HL-60 (cell line): ENCODE measurements around the gene FDXACB1.

Experiments
- DNase-seq, 2 experiments: peaks; one replicate each; pipeline ENCODE4 v3.0.0-alpha.2; 2010 to 2020; ENCODE audit warnings: low read depth in 1 of 2, low spot score in 1 of 2
- H3K27ac ChIP-seq: fragments of 250-450 bp; sonication (Bioruptor Pico); replicated peaks from 2 replicates; pipeline ENCODE4 v1.5.1; 2020; ENCODE audit warnings: mild to moderate bottlenecking, moderate library complexity
- H3K27me3 ChIP-seq: fragments of 250-450 bp; sonication (Bioruptor Pico); 2 replicates; pipeline ENCODE4 v1.5.1; 2021; ENCODE audit warnings: mild to moderate bottlenecking, moderate library complexity; ENCODE audit not compliant: insufficient read depth, poor library complexity, severe bottlenecking
- H3K4me3 ChIP-seq: replicated peaks from 2 replicates; pipeline ENCODE4 v1.5.1; 2011; ENCODE audit warnings: mild to moderate bottlenecking, control low read depth, low read length; ENCODE audit not compliant: insufficient read depth
- GABPA ChIP-seq: IDR thresholded peaks from 2 replicates; pipeline ENCODE4 v1.6.1; 2012; ENCODE audit warnings: low read depth
- POLR2AphosphoS5 ChIP-seq: IDR thresholded peaks from 2 replicates; pipeline ENCODE4 v1.6.1; 2012; ENCODE audit warnings: low read depth
- REST ChIP-seq: IDR thresholded peaks from 2 replicates; pipeline ENCODE4 v1.6.1; 2012; ENCODE audit warnings: low read depth; ENCODE audit not compliant: insufficient replicate concordance
- SPI1 ChIP-seq: IDR thresholded peaks from 2 replicates; pipeline ENCODE4 v1.6.1; 2012; ENCODE audit warnings: low read depth, mild to moderate bottlenecking, borderline replicate concordance
- TF ChIP-seq, protein P1 (sequence below): IDR thresholded peaks from one replicate; pipeline ENCODE4 v1.5.1; 2011; ENCODE audit warnings: low read length, control low read depth, inconsistent platforms; ENCODE audit not compliant: insufficient read depth

The FDXACB1 gene

GRCh38 chr11:111917312-111917711, 38.3 kb upstream of the FDXACB1 start:
- H3K27me3 ChIP-seq, result peaks cover 1% of the 10 kb centered on the region
- TF ChIP-seq SPI1, result no peak
- TF ChIP-seq, protein P1, sequence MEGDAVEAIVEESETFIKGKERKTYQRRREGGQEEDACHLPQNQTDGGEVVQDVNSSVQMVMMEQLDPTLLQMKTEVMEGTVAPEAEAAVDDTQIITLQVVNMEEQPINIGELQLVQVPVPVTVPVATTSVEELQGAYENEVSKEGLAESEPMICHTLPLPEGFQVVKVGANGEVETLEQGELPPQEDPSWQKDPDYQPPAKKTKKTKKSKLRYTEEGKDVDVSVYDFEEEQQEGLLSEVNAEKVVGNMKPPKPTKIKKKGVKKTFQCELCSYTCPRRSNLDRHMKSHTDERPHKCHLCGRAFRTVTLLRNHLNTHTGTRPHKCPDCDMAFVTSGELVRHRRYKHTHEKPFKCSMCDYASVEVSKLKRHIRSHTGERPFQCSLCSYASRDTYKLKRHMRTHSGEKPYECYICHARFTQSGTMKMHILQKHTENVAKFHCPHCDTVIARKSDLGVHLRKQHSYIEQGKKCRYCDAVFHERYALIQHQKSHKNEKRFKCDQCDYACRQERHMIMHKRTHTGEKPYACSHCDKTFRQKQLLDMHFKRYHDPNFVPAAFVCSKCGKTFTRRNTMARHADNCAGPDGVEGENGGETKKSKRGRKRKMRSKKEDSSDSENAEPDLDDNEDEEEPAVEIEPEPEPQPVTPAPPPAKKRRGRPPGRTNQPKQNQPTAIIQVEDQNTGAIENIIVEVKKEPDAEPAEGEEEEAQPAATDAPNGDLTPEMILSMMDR, result no peak
- no peak for TF ChIP-seq POLR2AphosphoS5
- no peak for TF ChIP-seq GABPA
- TF ChIP-seq REST, result no peak
- no peak overlapping the region for H3K27ac ChIP-seq
- H3K4me3 ChIP-seq, result no peak overlapping the region
- DNase-seq, result no peak

GRCh38 chr11:111916768-111917167, 37.8 kb upstream of the FDXACB1 start:
- H3K27me3 ChIP-seq, result peaks cover 3% of the 10 kb centered on the region
- no peak overlapping the region for H3K27ac ChIP-seq
- TF ChIP-seq POLR2AphosphoS5, result no peak
- no peak for TF ChIP-seq REST
- no peak for TF ChIP-seq GABPA
- TF ChIP-seq, protein P1, result no peak
- H3K4me3 ChIP-seq, result no peak overlapping the region
- DNase-seq, result no peak

DNA sequence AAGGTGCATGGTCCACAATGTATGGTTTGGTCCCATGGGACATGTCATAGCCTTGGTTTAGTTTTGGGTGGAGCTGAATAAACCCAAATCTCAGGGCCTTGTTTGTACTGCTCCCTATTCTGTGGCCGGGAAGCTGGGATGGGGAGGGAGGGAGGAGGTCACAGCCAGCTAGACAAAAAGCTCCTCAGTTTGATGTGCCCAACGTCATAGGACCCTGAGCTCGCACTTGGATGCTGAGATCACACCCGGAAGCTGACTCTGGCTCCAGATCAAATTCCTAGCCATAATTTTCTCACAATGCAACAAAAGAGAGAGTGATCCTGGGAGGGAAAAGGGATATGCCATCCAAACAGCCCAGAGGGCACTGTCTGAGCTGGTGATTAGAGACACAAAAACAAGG, 35.0 kb upstream of the FDXACB1 start:
- DNase-seq, result no peak
- H3K27ac ChIP-seq, result no peak overlapping the region
- TF ChIP-seq REST, result no peak
- TF ChIP-seq, protein P1, result no peak
- TF ChIP-seq GABPA, result no peak
- no peak for TF ChIP-seq SPI1

More for the DNA sequence above, 35.0 kb upstream of the FDXACB1 start:
- Histone ChIP-seq H3K4me3 (no peak overlapping the region), H3K27me3 (peaks cover 7% of the 10 kb centered on the region)
